Measurements from ENCODE around the gene GALNS.

DNA sequence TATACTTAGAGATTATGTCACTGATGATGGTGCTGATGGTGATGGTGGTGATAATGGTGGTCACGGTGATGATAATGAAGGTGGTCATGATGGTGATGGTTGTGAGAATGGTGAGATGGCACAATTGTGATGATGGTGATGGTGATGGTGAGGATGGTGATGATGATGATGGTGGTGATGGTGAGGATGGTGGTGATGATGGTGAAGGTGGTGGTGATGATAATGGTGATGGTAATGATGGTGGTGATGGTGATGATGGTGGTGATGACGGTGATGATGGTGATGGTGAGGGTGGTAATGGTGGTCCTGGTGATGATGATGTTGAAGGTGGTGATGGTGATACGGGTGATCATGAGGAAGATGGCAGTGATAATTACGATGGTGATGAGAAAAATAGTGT is 58.7 kb downstream of the GALNS start:
- TF ChIP-seq, protein P1, sequence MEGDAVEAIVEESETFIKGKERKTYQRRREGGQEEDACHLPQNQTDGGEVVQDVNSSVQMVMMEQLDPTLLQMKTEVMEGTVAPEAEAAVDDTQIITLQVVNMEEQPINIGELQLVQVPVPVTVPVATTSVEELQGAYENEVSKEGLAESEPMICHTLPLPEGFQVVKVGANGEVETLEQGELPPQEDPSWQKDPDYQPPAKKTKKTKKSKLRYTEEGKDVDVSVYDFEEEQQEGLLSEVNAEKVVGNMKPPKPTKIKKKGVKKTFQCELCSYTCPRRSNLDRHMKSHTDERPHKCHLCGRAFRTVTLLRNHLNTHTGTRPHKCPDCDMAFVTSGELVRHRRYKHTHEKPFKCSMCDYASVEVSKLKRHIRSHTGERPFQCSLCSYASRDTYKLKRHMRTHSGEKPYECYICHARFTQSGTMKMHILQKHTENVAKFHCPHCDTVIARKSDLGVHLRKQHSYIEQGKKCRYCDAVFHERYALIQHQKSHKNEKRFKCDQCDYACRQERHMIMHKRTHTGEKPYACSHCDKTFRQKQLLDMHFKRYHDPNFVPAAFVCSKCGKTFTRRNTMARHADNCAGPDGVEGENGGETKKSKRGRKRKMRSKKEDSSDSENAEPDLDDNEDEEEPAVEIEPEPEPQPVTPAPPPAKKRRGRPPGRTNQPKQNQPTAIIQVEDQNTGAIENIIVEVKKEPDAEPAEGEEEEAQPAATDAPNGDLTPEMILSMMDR (IDR thresholded peaks at IDR 0.05), result no peak
- TF ChIP-seq POLR2A (IDR thresholded peaks at IDR 0.05), result no peak

All from vagina (tissue), 2 donors.